GM12873 (cell line): ENCODE results near the gene PLEKHG2.

Source experiments
- CTCF ChIP-seq: IDR thresholded peaks from 2 replicates; pipeline ENCODE4 v1.5.1; 2012; ENCODE audit warnings: low read depth, mild to moderate bottlenecking, moderate library complexity, low read length, control low read depth; ENCODE audit not compliant: insufficient read depth; ENCODE audit errors: missing control alignments

Gene PLEKHG2

GRCh38 chr19:39401070-39401548 is 11.4 kb upstream of the PLEKHG2 start:
- TF ChIP-seq CTCF, result no peak

GRCh38 chr19:39401549-39402345 is 10.7 kb upstream of the PLEKHG2 start:
- TF ChIP-seq CTCF, result no peak

GRCh38 chr19:39402346-39403300 is 9.8 kb upstream of the PLEKHG2 start:
- no peak for TF ChIP-seq CTCF

- TF ChIP-seq CTCF, result no peak
These were observed 8.8 kb upstream of the PLEKHG2 start for GRCh38 chr19:39403331-39404312.

GRCh38 chr19:39405261-39405957 is 7.1 kb upstream of the PLEKHG2 start:
- no peak for TF ChIP-seq CTCF

- no peak for TF ChIP-seq CTCF
These were observed 6.4 kb upstream of the PLEKHG2 start for GRCh38 chr19:39405958-39406655.
